NCI-H446 (cell line): Measurements from ENCODE around the gene RAPGEF4.
A peak's percentile ranks its signal among the peaks of the same experiment; 100 is the strongest.

Source experiments
- DNase-seq, 2 experiments: peaks; one replicate each; lab custom pipeline; 2025; lab: John Stamatoyannopoulos, UW

RAPGEF4 gene

DNA sequence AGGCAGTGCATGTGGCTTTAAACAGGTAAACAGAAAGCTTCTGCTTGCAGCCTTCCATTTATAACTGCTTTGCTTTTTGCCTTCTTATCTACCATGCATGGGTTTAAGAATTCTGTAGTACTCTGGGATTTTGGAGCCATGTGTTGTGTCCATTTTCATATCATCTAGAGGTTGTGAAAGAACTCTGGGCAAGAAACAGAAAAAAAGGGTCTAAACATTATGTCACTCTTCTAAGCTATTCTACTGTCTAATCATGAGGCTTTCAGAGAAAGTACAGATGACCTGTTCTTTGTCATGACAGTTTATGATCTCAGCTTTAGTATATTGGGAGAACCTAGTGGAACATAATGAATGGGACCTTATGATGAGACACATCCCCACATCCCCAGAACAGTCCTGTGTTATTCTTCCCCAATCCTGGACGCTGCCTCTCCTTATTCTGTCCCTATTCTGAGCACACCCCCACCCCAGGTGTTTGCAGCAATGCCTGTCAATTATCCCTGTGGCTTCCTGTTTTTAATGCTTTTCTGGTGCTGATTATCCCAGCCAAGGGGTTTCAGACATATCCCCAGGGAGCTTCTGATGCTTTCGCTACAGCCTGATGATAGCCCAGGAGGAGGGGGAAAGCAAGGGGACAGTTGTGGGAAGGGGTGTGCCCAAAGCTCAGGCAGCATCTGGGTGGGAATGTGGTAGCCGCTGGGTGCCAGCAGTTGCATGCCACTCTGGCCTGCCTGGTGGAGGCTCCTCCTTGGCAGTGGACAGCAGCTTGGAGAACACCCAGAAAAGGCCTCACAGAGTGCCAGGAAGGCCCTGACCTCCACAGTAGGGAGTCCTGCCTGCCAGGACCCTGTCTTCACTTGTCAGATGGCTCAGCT, 170.5 kb downstream of the RAPGEF4 start:
- no peak for DNase-seq

DNA sequence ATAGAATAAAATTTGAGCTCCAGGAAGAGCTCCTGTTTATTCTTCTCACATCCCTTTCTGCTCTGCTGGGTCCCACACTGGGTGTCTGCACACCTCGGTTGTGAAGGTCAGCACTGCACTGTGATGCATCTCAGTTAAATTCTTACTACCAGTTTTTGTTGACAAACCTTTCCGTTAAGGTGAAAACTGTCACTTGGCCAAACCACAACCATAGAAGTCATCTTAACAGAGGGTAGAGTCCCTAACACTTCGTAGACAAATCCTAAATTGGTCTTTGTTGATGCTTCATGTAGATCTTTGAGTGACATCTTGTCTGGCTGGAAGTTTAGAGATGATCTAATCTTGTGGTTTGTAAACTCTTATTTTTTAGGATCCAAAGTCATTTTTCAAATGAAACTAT, 172.6 kb downstream of the RAPGEF4 start:
- DNase-seq = no peak

DNA sequence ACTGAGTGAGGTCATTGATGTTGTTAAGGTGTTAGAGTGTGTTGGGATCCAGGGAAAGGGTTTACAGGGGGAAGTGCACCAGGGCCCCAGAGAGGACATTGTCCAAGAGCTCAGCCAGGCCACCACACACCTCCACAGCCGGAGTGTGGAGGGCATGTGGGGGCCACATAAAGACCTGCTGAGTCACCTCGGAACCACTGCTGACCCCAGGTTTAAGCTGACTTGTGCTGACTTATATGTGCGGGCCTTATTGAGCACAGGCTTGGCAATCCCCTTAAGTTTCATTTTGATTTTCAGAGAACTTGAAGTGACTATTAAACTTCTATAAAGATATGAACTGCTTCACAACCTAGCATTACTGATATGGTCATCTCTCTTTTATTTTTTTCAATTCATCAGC, 173.8 kb downstream of the RAPGEF4 start:
- DNase-seq = no peak

DNA sequence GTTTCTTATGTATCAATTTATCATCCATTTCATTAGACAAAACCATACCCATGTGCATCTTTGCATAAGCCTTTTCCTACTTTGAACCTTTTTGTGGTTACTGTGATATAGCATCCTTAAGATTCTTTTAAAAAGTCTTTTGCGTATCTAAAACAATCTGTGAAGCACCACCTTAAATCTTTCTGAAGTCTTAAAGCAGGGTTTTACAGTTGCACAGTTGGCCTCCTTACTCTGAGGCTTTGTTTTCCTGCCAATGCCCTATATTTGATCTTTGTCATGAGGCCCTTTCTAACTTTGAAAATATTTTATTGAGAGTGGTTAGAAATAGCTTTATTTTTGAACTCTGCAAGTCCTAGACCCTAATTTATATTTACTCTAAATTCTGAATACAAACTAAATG, 176.6 kb downstream of the RAPGEF4 start:
- DNase-seq = no peak

DNA sequence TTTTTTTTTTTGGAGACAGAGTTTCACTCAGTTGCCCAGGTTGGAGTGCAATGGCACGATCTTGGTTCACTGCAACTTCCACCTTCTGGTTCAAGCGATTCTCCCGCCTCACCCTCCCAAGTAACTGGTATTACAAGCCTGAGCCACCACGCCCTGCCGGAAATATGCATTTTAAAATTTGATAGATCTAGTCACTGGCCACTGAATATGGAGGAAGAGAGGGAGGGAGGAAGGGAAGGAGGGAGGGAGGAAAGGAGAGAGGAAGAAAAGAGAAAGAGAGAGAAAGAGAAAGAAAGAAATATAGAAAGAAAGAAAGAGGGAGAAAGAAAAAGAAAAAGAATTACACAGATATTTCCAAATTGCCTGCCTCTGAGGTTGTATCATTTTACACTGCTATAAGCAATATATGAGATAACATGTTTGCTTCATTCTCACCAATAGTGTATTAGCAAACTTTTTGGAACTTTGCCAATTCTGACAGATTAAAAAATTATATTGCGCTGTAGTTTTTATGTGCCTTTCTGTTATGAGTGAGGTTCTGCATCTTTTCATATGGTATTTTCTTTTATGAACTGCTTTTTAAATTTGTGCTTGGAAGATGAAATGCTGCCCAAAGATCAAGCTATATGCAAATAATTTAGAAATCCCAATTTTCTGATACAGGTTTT, 178.8 kb downstream of the RAPGEF4 start:
- no peak for DNase-seq

DNA sequence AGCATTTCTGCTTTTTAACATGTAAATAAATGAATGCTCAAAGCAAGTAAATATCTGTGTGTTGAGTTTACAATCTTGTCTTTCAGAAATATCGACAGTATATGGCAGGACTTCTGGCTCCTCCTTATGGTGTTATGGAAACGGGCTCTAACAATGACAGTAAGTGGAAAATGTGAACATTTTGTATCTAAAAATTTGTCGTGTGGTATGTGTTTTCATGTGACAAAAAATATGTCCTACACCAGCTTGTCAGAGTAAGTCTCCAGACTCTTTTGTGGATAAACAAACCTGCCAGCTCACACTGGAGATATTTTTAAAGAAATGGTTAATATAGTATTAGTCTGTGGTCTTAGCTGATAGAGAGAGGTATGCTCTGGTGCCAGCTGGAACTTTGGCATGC, 182.1 kb downstream of the RAPGEF4 start:
- no peak for DNase-seq

DNA sequence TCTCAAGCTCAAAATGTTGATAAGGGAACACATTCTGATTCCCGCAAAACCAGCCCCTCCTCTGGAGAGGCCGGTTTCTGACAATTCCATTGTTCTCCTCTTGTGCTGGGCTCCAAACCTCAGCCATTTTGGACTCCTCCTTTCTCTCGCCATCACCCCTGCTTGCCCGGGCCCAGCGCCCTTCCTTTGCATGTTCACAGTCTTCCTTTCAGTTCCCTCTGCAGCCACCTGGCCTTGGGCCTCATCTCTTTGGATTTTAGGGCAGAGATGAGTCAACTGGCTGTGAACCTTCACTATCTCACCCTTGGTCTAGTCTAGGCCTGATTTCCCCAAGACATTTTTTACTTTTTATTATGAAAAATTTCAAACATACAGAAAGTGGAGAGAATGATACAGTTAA, 184.1 kb downstream of the RAPGEF4 start:
- no peak for DNase-seq

DNA sequence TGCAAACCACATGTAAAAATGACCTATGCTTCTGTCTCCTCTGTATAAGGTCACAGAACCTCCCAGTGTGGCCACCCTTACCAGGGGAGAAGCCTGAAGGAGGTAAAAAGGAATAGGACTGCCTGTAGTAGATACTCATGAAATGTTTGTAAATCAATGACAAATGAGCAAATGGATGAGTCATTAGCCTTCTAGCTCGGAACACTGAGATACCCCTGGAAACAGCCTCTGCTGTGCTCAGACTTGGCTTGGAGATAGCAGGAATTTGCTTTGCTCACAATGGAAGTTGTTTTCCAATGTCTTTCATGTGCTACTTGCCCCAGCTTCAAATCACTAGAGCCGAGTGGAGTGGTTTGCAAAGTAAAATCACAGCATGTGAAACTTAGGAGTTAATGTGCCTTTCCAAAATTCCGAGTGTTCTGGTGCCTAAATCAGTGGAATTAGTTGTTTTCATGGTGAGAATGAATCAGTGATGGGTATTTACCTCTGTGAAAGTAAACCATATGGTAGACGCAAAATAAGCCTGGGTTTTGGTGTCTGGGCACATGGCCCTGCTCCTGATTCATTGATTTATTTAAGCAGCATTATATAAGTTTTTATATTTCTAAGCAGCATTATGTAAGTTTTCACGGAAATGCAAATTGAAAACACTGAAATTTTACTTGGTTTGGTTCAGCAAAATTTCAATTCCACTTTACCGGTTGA, 186.0 kb downstream of the RAPGEF4 start:
- no peak for DNase-seq

DNA sequence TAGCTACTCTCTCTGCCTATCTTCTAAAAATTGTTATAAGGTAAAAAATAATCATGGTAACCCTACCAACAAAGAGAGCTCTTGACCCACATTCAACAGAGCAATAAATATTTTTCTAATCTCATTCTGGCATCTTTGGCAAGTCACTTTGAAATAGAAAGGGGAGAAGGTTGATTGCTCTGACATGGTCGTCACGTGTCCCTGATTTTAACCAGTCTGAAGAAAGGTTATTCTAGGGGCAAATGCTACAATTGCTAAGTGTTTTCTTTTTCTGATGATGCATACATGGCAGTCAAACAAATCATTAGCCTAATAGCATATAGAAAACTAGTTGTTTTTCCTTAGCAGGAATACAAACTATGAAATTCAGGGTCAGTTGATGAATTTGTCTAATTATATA, 186.7 kb downstream of the RAPGEF4 start:
- DNase-seq = no peak

DNA sequence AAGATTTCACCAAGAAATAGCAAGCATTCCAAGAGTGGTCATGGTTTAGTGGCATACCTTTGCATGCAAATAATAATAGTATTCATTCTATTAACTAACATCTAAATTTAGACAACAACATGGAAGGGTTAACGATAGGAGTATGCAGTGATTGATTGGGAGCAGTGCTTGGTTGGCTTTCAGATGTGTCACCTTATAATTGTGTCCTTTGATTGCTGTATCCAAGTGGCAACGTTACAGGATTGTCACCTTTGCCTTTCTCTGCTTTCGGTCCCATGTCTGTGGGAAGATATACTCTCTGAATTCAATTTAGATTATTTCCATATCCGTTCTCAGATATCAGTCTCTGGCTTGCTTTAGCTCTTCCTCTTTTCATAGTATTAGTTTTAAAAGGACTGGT, 187.2 kb downstream of the RAPGEF4 start:
- no peak for DNase-seq

DNA sequence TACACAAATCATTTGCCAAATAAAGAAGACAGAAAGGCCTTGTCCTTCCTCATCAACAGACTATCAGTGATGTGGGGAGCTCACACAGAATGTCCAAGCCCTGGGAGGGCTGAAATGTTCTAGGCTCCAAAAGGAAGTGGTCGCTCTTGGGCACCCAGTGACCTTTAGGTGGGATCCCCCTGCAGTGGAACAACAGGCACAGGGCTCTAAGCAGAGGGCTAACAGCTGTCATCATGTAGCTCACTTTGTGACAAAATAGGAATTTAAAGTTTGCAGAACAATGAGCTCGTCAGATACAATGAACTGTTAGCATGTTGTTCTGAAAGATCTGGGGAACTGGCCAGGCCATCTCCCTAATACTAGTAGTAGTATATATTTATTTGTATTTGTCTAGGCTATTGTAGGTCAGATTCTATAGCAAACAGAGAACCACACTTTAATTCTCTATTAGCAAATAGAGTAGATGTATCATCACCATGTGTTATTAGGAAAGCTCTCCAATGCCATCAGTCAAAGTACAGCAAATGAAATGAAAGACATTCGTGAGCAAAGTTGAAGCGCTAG, 188.5 kb downstream of the RAPGEF4 start:
- no peak for DNase-seq

DNA sequence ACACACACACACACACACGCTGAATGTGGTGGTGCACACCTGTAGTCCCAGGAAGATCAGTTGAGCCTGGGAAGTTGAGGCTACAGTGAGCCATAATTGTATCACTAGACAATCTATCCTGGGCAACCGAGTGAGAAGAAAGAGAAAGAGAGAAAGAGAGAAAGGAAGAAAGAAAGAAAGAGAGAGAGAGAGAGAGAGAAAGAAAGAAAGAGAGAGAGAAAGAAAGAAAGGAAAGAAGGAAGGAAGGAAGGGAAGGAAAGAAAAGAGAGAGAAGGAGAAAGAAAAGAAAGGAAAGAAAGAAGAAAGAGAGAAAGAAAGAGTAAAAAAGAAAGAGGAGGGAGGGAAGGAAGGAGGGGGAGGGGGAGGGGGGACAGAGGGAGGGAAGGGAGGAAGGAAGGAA, 190.0 kb downstream of the RAPGEF4 start:
- DNase-seq = no peak

DNA sequence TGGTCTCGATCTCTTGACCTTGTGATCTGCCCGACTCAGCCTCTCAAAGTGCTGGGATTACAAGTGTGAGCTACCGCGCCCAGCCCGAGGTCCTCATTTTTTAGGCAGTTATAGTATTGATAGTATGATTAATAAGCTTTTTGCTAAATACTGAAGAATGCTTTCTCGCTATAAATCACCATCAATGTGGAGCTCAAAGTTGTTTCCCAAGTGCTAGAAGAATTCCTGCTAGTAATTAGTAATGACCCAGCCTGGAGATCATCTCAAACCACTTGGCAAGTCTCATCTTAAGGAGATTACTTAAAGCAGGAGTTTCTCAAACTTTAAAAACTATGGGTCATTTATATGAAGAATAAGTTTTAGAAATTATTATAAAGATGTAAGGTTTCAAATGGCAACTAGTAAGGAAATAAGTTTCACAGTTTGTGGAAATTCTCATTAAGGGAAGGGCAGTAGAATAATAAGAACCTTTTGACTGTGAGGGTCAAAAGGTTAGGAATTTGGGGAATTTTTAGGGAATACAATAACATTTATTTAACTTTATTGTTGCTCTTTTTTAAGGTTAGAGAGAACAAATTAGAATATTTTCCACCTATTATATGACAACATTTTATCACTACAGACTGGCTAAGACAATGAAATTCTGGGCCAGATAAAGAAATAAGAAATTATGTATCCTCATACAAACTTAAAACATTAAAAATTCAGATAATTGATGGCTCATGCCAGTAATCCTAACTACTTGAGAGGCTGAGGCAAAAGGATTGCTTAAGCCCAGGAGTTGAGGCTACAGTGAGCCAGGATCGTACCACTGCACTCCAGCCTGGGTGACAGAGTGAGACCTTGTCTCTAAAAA, 191.4 kb downstream of the RAPGEF4 start:
- no peak for DNase-seq

DNA sequence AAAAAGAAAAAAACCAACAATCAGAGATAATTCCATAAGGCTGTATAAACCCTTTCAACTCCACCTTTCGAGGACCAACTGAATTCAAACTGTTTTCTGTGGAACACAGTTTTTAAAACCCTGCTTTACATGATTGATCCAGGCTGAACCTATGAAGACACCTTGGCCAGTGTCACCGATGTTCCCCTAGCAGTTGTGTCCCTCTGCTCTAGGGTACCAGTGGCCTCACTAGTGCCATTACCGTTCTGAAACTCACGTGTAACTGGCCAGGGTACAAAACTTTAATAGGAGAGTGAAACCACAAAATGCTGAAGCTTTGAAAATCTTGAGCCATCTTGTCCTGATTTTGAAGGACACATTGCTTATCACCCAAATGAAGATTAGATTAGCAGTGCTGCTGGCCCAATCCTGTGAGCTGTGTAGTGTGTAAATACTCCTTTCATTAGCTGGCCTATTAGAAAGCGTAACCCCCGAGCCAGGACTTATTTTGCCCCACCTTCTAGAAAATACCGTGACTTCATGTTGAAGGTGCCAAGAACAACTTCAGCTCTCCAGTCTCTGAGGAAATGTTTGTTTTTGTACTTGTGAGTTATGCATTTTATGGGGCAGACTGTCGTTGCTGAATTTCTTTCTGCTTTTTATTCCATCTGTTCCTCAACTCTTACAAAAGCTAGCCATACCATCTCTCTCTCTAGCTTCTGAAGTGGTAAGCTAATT, 192.2 kb downstream of the RAPGEF4 start:
- DNase-seq = no peak

DNA sequence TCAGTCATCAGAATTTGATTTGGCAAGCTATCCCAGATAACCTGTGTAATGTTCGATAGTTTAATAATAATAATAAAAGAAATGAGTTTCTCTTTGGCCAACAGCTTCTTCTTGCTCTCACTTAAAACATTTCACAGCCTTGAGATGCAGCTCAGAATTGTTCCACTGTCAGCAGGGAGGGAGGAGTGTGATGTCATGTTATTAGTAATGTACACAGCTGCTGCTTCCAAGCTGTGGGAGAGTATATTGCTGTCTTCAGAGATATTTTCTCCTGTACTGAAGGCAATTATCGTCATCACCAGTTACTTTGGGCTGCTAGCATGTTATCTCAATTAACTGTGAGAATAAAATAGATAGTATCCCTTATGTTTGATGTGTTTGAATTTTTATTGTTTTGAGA, 193.1 kb downstream of the RAPGEF4 start:
- peak in 1 of 2 experiments; percentile 13 for DNase-seq

DNA sequence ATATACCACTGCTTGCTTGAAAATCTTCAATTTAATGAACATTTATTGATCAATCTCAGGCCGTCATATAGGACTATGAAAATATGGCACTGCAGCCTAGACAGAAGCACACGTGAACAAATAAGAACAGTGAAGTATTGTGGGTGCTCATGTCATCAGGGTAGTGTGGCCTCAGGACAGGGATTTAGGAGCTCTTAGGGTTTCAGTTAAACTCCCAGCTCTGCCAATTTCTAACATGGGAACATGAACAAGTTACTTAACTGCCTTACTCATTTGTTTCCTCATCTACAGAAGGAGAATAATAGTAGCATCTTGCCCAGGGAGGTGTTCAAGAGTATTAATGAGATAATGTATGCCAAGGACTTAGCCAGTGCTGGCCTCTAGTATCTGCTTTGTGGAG, 194.0 kb downstream of the RAPGEF4 start:
- no peak for DNase-seq

DNA sequence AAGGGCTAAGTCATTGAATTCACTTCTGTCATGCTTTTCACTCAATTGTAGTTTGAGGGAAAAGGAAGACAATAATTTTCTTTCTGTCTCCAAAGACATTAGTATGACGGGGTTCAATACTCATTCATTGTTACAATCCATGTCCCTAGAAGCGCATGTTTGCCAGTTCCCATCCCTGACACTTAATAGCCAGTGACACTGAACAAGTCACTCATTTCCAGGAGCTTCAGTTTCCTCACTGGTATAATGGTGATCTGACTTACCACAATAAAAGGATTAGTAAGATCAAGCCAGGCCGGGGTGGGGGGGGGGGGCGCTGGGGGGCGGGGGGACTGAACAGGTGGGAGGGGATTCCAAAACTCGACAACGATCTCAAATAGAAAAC, 195.2 kb downstream of the RAPGEF4 start:
- DNase-seq = no peak

DNA sequence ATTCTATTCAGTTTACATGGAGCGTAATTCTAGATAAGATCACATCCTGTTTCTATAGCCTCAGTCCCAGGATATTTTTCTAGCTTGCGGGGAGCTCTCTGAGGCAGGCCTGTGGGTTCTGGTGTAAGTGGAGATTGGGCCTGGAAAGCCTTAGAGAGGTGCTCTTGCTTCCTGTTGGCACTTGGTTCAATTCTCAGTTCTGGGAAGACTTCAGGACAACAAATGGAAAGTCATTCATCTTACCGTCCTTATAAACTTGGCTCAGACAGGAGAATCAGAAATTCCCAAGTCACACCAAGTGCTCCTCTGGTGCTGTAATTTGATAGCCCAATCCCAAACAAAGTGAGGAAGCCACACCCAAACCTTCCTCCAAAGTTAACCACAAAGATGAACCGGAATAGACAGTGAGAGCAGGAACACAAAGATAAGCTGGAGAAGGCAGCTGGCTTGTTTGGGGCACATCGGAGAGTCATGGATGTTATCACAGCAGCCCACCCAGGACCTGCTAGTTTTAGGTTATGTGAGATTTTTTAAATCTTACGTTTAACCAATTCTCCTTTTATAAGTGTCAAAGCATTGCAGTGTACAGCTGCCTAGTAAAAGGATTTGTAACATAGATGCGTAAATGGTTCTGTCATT, 195.7 kb downstream of the RAPGEF4 start:
- DNase-seq = peak in 1 of 2 experiments; percentile 17

DNA sequence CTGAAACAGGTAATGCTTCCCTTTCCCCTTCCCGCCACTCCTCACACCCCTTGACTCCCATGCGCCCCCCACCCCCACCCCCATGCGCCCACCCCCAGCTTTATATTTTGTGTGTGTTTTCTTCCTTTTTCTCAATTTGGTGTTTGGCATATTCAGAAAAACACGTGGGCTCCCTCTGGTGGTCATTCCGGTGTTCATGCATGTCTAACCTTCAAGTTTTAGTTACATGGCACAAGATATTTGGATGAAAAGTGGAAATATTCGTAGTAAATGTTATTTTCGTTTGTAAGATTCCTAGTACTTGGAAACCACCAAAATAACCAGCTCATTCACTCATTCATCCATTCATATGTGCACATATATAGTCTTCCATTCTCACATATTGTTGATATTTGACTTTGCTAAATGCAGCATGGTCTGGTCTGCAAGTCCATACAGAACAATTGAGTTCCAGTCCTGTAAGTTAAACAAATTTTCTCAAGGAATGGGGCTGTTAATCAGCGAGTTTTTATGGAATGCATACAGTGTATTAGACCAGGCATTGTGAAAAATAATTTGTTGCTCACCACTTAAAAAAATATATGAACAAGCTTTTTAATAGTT, 196.4 kb downstream of the RAPGEF4 start:
- DNase-seq = peak; percentile 71 to 75
